Stimulated activated naive CD4-positive, alpha-beta T cell (primary cell): ENCODE measurements around the gene TMTC2.

Source experiments
- DNase-seq, 6 experiments: peaks; one replicate each; lab custom pipeline; 2025; lab: John Stamatoyannopoulos, UW

Gene TMTC2

DNA sequence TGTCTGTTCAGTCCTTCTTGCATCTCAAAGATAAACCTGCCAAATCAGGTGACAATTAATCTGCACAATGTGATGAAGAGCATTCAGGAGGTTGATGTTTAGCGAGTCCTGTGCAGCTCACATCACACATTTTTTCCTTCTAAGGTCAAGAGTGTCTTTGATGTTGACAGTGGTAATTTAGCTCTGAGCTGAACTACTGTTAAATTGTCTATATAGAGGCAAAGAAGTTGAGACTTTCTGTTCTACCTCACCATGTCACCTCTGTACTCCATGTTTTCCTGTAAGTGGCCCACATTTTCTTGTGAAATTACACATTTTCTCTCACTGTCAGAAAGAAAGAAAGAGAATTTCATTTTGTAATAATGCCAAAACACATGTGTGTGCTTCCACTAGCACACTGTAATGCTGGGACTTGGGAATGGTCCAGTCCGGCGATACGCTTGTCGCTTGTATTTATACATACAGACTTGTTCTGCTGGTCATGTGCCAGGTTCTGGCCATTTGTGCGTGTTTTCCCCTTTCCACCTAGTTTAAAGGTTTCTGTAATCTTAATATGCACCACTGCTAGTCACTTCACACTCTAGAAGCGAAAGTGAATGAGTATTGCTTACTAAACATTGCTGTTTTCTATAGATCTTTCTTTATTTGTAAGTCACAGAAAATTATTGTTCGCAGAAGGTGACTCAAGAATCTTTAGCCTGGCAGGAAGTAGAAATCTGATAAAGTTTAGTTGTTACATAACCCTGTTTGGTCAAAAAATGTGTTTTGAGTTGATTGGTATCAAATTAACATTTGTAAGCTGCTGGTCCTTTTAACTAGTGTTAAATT is 328.9 kb downstream of the TMTC2 start:
- no peak for DNase-seq

DNA sequence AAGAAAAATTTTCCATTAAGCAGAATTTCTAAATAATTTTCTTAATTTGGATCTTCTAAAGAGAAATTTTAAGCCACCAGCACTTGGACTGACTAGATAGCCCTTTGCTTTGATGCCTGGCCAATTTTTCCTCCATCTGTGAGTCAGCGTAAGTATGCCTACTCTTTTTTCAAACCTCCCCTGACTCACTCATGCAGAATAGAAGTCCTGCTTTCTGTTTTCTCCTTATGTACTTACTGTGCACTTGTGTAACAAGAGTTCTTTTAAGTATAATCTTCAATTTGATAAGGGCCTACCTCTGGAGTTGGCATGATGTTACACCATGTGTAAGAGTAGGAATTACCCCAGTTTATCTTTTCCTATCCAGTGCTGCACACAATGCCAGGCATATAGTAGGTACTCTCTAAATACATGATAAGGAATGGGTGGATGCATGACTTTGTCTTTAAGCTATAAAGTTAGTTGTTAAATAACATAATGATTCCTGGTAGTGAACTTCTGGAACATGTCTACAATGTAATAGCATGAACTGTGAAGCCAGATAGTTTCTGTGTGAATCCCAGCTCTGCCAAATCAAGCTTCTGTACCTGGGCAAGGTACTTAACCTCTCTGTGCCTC is 329.6 kb downstream of the TMTC2 start:
- no peak for DNase-seq

DNA sequence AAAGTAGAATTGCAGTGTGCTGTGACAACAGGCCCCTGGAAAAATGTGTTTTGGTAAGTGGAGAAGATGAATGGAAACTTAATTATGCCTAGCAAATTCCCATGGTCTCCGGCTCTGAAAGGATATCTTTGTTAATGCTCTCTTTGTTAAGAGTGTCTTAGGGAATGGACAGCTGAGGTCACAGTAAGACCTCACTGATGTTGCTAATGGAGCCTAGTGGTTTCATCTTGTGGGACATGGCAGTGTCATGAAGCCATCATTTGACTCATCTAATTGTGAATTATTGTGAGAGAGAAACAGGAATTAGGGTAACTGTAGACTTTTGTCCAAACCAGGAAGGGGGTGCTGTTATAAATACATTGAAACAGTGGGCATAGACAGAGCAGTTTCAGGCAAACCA is 330.3 kb downstream of the TMTC2 start:
- no peak for DNase-seq

DNA sequence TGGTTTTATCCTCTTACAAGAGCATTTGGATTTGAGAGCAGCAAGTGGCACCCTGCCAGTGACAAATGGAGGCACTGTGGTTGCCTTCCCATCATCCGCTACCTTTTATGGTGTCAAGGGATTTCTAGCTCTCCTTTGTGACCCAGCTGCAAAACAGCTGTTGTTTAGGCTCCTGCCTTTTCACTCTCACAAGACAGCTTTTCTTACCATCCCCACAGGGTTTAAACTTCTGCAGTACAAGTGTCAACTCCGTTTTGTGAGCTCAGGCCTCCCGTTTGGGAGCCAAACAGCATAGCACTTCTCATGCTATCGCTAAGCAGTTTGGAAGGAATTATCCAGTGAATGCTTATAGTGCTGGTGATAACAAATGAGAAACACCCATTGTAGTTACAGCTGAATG is 331.4 kb downstream of the TMTC2 start:
- no peak for DNase-seq

DNA sequence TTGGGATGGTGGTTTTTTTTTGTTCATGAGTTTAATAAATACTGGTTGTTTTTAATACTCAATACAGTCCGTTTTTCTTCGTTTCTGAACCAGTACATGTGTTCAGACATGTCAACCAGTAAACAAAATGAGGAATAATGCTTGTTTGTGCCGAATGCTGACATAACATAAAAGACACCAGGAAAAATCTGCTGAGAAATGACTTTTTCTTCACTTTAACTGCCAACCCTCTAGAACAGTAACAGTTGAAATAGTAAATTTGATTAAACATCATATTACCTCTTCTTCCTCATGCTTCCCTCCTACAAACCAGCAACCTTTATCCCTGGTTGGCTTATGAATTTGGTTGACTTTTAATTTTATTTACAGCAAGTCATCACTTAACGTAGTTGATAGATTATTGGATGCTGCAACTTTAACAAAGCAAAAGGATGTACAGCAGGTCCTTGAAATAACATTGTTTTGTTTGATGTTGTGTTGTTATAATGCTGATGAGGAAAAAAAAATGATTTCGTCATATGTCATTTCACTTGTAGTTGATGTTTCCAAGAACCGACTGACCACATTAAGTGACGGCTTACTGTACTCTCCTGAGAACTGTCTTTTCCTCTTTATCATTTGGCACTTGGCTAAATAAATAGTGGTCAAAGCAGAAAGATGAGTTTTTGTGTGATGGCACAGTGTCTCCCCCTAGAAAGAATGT is 340.5 kb downstream of the TMTC2 start:
- DNase-seq, result no peak

DNA sequence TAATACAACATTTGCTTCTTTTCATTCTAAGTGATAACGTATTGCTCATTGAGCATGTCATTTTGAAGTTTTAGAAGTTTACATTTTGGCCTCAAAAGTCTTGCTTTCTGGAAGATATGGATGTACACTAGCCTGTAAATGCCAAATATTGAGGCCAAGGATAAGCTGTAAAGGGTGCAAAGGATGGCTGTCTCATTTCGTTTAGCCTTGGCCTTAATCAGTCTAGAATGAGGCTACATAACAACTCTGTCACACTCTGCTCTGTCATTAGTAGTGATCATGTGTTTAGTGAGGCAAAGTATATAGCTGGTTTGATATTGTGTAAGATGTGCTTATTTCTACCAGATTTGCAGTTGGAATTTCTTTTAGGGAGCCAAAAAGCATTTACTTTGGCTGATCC is 344.5 kb downstream of the TMTC2 start:
- DNase-seq, result no peak

DNA sequence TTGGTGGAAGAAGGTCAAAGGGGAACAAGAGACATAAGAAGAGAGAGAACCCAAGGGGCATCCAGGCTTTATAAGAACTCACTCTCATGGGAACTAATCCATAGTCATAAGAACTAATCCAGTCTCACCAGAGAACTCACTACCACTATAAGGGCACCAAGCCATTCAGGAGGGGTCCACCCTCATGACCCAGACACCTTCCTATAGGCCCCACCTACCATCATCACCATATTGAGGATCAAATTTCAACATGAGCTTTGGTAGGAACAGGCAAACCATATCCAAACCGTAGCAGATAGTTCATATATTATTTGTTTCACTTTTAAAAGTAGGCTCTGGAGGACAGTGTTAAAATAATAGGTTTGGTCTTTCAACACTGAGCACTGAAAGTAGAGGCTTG is 350.1 kb downstream of the TMTC2 start:
- no peak for DNase-seq

DNA sequence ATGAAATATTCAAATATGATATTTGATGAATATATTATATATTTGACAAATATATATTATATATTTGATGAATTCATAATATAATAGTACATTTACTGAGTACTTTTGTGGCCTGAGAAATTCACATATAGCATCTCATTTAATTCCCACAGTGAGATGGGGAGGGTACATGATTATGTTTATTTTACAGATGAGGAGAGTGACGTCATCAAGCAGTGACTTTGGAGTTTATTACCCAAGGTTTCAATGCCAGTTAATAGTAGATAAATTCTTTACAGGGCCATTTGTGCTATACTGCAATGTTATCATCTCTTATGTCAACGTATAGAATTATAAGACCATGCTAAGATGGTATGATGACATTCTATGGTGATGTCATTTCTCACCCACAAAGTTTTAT is 352.7 kb downstream of the TMTC2 start:
- no peak for DNase-seq

DNA sequence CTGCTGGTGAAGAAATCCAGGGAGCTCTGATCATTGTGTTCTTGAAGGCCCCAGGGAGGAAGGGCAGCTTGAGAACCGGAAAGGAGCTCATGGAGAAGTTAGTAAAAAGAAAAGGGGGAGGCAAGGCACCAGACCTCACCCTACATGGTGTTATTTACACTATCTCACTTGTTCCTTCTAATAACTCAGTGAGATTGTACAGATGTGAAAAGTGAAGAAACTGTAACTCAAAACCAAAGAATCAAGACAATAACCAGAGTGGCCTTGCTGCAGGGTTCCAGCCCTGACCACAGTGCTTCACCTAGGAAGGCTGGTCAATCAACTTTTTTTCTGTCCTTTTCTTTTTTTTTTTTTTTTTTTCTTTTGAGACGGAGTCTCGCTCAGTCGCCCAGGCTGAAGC is 353.6 kb downstream of the TMTC2 start:
- DNase-seq, result no peak

DNA sequence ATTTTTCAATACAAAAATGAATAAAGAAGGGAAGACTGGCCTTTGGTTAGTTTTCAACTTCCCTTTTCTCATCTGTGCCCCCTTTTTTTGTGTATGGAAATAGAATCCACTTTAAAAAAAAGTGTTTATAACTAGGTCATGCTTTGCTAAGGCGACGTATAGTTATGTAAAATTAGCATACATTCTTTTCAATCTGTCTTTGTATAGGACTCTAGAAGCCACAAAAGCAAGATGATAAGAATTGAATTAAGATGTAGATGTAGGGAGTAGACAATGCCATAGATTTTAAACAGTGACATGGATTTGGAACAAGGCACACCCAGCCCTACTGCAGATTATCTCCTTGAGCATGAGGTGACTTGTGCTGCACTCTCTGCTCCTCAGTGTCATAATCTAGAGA is 354.3 kb downstream of the TMTC2 start:
- no peak for DNase-seq

DNA sequence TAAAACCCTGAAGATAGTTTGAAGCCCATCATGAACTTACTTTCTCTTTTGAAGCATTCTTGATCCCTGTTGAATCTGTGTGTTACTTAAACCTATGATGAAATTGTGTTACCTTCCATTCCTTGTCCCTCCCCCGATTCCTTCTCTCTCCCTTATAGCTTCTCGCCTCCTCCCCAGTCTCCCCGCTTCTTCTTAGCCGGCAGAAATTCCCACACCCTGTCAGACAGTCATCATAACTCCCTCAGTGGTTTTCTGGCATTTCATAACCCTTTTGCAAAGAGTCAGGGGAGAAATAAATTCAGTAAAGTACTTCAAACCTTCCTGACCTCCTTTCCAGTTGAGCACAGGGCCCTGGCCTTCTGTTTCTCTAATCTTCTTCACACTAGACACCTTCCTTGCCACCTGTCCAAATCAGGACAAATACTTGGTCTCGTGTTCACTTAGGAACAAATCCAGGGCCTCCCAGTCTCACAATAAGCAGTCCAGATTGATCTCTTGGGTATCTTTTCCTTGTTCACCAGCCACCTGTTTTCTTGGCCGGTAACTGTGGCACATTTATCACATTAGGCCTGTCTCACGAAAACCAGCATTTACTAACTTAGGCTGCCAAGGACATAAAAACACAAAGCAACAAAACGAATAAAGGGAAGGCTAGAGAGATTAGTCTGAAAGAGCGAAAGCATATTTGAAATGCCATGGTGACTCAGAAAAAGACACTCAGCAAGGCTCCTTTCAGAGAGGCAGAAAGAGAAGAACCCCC is 355.9 kb downstream of the TMTC2 start:
- no peak for DNase-seq

DNA sequence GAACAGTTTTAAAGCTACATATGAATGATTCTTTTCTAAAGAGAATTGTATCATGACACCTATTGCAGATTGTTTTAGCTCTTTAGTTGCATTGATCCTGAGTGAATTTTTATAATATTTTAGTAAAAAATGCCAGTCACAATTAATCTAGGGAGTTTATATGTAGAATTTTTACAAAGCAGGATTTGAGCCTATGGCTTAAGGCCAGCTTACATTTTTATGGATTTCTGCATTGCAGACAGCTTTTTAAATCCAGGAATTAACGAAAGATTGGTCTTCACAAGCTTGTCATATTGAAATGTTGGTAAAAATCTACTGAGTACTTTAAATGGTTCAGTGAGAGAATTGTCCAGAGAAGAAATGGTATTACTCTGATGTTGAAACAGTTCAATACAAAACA is 358.0 kb downstream of the TMTC2 start:
- no peak for DNase-seq

DNA sequence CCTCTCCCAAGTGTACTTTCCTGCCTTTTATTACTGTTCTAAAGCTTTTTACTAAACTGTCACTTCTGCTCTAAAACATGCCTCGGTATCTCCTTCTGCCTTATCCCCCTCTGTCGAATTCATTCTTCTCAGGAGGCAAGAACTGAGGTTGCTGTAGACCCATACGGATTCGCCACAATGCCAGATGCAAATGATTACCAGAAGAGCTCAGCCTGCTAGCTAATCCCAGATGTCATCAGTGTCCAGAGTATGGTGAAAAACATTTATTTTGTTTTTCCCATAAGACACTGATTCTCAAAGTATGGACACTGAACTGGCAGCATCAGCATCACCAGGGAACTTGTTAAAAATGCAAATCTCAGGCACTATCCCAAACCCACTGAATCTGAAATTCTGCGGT is 359.3 kb downstream of the TMTC2 start:
- no peak for DNase-seq

DNA sequence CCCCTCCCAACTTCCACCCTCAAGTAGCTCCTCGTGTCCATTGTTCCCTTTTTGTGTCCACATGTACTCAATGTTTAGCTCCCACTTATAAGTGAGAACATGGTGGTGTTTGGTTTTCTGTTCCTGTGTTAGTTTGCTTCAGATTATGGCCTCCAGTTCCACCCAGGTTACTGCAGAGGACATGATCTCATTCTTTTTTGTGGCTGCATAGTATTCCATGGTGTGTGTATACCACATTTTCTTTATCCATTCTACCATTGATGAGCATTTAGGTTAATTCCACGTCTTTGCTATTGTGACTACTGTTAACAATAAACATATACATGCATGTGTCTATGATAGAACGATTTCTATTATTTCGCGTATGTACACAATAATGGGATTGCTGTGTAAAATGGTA is 362.6 kb downstream of the TMTC2 start:
- no peak for DNase-seq

DNA sequence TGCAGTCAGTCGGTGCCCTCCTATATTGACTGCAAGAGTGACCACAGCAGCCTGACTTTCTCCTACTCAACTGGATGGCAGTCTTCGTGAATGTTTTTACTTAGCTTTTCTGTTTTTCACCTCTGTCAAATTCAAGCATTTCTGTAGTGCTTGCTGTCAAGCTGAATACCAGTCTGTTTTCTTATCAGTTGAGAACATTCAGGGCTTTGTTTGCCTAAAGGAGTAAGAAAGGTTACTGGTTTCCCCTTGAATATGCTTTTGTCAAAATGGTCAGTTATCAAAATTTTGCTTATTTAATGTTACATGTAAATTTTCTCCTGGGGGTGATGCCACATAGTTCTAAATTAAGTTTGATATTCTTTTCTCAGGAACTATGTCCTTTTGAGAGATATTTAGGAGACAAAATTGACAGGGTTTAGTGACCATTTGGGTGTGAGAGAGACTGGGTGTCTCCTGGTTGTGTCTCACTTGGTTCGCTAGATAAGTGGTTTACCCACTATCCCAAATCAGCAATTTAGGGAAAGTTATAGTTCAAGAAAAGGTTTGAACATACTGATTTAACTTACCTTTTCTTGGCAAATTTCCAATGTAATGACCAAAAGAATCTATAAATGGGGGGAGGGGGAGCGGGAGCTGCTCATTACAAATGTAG is 366.3 kb downstream of the TMTC2 start:
- DNase-seq, result no peak

DNA sequence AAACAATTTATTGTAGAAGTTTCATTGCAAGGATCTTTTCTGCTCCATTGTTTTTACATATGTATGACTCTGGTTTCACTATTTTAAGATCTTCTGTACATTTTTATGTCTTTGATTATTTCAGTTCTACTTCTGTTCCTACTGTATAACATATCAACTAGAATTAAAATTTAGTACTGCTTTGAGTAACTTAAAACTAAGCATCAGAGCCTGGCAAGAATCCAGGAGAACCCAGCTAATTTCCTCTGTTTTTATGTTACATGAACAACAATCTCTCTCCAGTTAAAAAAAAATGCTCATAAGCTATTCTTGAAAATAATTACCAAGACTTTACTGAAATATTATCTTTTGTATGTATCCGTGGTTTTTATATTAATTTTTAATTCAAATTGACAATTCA is 370.7 kb downstream of the TMTC2 start:
- no peak for DNase-seq

DNA sequence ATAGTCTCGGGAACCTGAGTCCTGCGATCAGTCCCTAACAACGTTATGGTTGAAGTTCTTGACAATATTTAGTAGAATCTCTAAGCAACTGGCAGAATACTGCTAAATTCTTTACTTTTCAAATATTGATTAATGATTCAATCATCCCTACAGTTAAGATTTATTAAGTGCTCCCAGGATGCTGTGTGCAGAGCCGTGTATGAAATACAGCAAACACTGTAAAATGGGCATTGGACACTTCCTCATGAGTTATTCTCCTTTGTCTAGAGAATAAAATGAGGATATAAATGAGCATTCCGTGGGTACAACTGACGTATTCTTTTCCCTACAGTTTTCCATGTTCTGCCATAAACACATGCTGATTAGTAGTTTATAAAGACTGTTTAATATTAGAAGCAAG is 372.4 kb downstream of the TMTC2 start:
- DNase-seq, result no peak

DNA sequence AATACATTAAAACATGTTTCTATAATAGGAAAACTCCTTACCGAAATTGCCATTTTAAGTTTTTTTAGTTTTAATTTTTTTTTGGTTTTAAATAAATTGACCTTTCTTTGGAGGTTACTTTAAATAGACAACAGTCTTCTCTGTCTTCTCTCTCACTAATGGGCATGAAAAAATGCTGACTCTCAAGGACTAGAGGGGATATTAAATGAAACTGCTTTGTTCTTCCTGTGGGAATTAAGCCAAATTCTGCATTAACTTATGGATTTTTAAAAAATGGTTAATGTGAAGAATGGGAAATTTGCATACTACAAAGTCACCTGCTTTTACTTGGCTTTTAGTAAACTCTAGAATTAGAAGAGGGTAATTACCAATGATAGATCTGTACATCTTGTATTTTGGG is 378.9 kb downstream of the TMTC2 start:
- DNase-seq, result no peak

DNA sequence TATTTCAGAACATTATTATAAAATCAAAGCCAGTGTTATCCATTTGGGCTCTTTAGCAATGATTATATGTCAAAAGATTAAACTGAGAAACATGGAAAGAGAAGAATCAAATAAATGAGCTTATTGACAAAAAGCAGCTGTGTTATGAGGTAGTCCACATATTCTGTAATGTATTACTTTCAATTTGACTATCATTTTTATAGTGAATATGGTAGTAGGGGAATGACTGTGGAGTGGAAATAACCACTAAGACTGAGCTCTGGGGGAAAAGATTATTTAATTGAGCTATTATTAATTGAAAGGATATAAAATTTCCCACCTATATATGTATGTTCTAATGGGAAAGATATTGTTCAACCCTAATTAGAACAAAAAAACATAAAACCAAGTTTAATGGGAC is 381.3 kb downstream of the TMTC2 start:
- no peak for DNase-seq

DNA sequence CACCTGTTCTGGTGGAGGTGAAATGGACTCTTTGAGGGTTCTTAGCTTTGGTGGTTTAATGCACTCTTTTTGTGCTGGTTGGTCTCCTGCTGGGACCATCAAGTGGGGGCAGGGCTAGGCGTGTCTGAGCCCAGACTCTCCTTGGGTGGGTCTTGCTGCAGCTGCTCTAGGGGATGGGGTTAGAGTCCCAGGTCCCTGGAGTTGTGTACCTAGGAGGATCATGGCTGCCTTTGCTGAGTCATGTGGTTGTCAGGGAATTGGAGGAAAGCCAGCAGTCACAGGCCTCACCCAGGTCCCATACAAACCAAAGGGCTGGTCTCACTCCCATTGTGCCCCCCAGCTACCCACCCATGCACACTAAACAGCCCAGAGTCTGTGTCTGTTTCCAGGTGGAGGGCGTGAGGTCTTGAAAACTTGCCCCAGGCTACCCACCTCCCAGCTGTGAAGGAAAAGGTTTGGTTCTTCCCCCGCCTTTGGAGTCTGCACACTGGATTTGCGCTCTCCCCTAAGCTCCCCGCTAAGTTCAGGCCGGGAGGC is 387.7 kb downstream of the TMTC2 start:
- DNase-seq, result no peak

DNA sequence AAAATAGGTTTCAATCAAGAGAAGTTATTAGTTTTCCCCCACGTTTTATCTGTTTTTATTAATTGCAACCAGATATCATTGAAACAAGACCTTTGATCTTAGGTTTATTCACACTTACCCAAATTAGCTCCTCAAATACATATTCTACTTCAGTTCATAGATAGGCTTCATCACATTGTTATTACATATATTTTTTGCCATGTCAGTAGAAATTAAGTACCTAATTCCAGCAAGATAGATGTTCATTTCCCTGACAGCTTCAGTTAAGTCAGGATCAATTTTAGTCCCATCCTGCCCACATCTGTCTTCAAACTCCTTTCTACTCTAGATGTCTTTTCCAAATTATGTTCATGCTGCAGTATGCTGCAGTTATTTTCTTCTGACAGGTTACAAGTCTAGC is 388.8 kb downstream of the TMTC2 start:
- no peak for DNase-seq

DNA sequence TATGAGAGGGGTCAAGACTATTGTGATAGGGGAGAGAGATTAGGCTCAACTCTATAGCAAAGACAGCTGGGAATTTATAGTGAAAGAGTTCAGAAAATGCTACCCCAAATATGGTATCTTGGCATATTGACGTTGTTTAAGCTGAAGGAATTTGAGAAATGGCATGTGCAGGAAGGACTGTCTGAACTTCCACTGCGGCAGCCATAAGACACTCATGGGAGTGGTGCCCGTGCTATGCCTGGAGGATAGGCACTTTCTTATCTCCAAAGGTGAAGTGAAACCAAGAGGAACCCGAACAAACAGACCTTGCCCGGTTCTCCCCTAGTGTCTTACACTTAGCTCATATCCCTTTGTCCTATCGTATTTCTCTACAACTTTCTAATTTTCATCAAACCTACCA is 390.3 kb downstream of the TMTC2 start:
- no peak for DNase-seq
